Left renal cortex interstitium (tissue), 4 donors: ENCODE measurements around the gene HSPA2. TPM values are rescaled to one million over a fixed set of nuclear protein-coding genes. Genes with fewer than 3 reads are reported as not detected.

Experiments
- DNase-seq, 4 donors: peaks; one replicate each; pipeline ENCODE4 v3.0.0-alpha.2; 2013; ENCODE audit warnings: low read depth in 4 of 4, low spot score in 2 of 4, missing footprints in 1 of 4
- polyA plus RNA-seq, 4 donors: library from polyadenylated mRNA; unstranded; fragments of 120-200 nt; gene quantifications; one replicate each; pipeline ENCODE4 v1.2.1, GENCODE V29; 2013; ENCODE audit not compliant: insufficient read length in 4 of 4

HSPA2 gene
- 10 to 100 TPM; 17.4 to 29.8 (median 20.5) TPM for polyA plus RNA-seq

DNA sequence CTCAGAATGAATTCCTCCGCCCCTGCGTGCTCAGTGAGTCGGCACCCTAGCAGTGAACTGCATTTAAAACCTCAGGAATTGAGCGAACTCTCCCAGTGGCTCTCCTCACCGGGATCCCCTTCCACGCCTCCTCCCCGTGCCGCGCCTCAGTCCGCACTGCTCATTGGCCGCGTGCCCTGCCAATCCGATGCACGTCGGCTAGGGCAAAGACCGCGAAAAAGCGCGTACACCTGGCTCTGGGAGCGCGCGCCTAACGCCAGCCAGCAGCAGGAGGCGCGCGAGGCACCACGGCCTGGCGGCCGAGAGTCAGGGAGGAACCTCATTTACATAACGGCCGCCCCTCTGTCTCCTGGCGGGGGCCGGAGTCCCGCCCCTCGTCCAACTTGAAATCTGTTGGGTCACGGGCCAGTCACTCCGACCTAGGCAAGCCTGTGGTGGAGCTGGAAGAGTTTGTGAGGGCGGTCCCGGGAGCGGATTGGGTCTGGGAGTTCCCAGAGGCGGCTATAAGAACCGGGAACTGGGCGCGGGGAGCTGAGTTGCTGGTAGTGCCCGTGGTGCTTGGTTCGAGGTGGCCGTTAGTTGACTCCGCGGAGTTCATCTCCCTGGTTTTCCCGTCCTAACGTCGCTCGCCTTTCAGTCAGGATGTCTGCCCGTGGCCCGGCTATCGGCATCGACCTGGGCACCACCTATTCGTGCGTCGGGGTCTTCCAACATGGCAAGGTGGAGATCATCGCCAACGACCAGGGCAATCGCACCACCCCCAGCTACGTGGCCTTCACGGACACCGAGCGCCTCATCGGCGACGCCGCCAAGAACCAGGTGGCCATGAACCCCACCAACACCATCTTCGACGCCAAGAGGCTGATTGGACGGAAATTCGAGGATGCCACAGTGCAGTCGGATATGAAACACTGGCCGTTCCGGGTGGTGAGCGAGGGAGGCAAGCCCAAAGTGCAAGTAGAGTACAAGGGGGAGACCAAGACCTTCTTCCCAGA lies at the start of gene HSPA2:
Gene HSPA2, plus strand, starts transcription at position 534 of the 995 bp plus-strand sequence. Its CDS starts 109 bp downstream, at position 643.
- DNase-seq = peak; percentile 96 to 99 (median 98)

DNA sequence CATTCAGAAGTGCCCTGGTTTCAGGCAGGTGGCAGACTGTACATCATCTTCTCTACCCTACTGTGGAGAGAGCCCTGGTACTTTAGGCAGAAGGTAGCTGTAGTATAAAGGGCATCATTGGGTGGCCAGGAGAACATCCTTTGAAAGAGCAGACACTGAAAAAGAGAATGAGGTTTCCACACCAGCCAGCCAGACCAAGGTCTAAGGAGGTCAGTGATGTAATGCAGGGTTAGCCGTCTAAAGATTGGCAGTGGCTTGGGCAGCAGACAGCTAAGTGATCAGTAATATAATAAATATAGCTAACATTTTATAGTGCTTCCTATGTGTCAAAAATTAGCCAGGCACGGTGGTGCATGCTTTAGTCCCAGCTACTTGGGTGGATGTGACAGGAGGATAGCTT lies 48.9 kb upstream of the HSPA2 start:
- no peak for DNase-seq

DNA sequence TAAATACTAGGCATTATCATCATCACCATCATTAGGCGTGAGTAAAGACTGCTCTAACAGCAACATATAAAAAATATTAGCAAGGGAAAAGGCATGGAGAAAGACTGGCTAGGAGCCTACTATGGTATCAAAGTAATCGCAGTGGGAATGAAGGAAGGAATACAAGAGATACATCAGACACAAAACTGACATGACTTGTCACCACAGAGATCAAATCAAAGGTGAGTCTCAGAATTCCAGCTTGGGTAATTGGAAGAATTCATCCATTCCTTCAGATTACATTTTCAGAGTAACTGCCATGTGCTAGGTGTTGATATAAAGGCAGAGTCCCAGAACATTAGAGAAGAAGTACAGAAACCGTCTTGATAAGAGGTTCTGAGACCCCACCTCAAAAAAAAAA lies 47.1 kb upstream of the HSPA2 start:
- DNase-seq = no peak

DNA sequence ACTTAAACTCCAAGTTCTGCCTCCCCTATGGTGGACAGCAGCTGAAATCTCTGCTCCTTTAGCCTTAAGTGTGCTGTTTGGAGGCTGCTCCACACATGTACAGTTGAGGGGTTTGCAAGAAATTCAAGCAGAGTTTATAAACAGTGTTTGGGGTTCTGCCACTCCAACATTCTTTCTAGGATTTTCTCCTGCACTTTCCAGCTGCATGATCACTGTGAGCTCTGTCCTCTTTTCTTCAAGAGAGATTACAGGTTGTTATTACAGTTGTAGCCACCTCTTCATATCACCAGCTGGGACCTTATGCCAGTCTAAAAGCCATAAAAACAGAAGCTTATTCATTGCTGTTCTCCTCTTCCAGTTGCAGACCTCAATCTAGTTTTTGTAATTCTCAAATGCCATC lies 45.3 kb upstream of the HSPA2 start:
- DNase-seq = no peak

DNA sequence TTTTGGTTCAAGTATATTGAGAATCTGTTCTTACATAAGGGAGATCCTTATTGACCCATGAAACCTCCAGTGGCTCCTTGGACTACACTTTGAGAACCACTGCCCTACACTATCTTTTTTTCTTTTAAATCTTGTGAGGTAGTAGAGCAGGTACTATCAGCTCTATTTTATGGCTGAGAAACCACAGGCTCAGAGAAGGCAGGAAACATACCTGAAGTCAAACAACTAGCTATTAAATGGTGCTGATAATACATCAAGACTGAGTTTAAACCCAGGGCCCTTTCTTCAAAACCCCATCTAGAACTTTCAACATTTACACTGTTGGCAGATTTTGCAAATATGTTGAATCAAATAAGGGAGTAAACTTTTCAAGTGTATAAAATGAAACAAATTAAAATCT lies 43.8 kb upstream of the HSPA2 start:
- DNase-seq = no peak

DNA sequence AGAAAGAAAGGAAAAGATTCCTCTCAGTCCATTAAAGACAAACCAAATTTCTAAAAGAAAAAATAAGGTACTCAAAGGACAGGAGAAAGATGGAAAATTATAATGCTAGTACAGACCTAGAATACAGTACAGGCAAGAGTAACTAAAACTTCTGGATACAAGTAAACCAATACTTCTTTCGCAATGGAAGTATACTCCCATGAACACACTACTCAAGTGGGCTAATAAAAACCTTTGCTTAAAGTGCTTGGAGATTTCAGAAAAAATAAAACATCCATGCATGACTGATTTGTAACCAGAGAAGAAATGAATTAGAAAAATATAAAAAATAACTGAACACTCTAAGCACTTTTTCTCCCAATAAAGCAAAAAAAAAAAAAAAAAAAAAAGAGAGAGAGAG lies 40.5 kb upstream of the HSPA2 start:
- DNase-seq = no peak

DNA sequence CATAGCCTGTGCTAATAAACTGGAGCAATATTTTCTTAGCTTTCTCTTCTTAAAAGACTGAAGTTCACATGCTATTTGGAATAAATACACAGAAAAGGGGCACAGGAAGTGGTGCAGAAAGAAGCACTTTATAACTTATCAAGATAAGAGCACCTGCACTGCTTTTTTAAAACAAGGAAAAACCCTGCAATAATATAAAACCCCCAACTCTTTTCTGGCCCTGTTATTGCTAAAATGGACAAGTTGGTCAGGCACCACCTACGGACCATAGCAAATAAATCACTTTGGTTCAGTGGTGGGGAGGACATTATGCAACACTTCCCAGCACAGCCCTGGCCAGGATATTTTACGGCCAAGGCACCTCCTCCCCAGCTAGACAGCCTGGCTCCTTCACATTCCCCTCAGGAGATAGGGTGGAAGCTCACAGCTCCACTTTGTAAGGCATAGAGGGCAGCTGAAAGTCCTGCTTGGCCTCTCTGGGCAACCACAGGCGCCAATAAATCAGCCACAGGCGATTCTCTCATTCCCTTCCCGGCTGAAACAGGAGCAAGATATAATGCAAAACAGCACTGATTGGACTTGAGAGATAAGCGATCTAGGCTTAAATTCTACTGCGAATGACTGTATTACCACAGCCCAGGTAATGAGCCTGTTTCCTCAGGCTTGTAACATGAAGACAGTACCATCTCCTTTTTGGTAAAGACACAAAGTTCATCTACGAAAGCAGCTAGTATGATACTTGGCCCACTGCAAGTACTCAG lies 39.0 kb upstream of the HSPA2 start:
- peak in 1 of 4 donors; percentile 33 for DNase-seq

DNA sequence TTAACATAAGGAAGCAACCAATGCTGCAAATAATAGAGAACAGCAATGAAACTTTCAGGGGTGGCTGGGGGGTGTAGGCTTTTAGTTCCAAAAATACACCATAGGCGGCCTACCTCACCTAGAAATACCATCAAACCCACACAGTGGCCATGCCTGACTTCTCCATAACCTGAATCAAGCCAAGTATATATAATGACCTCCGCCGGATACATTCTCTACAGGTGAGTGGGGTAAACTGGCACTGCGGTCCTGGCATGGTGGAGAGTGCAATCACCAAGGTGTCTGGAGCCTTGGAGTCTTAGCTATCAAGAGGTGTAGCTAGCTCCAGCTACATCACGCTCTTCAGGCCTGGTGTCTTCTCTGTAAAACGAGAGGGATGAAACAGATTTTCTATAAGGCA lies 38.1 kb upstream of the HSPA2 start:
- no peak for DNase-seq

DNA sequence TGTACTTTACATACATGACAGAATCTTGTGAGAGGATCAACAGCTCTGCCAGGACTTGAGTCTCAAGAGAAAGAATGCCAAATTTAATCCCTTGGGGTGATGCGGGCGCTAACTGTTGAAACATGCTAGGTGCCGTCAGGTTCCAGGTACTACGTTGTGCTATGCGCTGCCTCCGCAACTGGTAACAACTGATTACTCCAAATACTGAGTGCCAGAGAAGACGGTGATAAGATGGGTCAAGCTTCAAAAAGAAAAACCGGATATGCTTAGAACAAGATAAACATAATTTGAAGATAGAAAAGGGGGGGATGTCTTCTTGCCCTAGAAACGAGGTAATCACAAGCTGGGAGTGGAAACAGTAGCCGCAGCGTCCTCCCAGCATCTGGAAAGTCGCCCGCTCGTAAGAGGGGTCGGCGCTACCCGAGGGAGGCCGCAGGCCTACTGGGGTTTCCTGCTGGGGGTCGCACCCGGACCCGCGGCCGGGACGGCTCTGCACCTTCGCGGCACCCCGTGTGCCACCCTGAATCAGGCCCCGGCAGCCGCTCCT lies 37.6 kb upstream of the HSPA2 start:
- no peak for DNase-seq

DNA sequence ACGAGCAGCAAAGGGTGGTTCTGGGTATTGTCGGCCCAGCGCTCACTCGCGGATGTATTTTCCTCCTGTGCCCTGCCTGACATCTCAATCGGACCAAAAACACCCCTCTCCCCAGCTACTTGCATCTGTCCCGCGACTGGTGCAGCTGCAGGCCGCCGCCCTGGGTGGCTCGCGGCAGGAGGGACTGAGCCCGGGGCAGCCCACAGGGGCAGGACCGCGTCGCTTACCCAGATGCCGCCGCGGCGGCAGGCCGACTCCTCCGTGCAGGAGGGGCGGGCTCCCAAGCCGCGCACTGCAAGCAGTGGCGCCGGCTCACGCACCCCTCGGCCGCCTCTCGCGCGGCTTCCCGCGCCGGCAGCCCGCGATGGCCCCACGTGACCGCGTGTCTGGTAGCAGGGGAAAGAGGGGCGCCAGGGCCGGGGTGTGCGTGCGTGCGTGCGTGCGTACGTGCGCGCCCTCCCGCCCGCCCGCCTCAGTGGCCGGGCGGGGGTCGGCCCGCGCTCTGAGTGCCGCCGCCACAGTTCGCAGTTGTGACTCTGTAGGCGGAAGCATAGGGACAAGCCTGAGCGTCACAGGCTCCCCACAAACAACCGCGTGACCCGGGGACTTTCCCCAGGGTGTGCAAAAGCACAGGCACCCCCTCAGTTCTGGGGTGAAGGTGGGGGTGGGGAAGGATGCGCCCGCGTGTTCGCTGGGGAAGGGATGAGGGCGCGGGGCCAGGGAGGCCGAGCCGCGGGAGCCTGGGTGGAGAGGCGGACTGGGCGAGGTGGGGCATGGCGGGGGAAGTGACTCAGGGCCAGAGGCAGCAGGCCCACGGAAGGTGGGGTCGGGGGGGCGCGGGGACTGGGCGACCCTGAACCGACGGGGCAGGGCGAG lies 36.9 kb upstream of the HSPA2 start, which contains the start of gene ZBTB25:
Gene ZBTB25, minus strand, starts transcription at position 405 of the 876 bp plus-strand sequence. CDS start 13,305 bp downstream, outside the sequence.
- DNase-seq = peak in 3 of 4 donors; percentile 62 to 83 (median 81)

DNA sequence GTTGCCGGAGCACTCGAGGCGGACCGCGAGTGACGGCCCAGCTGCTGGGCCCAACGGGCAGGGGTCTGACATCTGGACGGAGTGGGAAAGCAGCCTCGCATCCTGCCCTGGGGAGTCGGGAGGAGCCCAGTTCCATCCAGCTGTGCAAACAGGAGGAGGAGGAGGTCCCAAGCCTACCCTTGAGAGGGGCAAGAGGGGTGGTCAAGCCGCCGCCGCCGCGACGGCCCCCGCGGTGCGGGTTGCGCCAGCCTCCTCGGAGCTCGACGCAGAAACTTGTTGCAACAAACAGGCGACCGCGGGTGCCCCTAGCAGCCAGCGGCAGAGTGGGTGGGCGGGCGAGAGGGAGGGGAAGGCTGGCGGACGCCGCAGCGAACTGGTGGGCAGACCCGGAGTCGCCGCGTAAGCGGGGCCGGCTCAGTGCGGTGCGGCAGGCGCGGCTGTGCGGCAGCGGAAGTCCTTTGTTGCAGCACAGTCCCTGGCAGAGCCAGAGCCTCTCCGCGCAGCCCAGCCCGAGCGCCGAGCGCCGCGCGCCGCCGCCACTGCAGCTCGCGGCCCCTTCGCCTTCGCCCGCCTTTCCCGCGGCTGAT lies 36.1 kb upstream of the HSPA2 start, which contains the start of gene ZBTB1:
Gene ZBTB1, plus strand, starts transcription at position 461 of the 587 bp plus-strand sequence. CDS start 16,735 bp downstream, outside the sequence.
- DNase-seq = peak in 3 of 4 donors; percentile 60 to 79 (median 65)

DNA sequence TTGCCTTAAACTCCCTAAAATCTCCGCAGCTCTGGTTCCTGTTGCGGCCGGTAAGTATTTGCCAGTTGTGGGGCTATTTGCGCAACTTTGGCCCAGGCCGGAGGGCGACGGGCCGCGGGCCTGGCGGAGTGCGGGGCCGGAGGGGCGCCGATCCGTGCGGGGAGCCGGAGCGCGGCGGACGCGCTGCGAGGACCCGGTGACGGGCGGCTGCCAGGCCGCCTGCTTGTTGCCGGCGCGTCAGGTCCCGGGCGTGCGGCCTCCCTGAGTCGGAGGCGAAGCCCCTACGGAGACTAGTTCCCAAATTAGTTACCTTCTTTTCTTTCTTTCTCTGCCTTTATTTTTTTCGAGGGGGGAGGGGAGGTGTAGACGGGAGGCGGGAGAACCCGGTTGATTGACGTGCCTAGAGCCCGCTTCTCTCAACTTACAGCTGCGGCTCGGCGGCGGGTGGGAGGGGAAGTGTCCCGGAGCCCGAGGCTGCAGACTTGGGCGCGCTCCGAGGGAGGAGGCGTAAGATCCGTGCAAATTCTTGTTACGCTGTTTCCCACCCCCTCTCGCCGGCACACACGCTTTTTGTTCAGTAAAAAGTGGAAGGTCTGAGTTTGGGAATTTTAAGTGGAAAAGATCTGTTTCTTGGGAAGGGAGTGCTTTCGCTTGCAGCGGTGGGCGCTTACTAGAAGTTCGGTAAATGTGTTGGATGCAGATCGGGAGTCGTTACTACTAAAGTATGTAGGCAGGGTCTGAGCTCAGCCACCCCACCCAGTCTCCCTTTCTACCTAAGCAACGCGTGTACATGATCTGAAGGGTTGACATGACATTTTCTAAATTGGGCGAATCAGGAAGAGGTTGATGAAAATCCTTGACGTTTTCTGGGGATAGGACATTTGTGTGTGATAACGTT lies 35.4 kb upstream of the HSPA2 start:
- DNase-seq = peak in 3 of 4 donors; percentile 84 to 89 (median 85)

DNA sequence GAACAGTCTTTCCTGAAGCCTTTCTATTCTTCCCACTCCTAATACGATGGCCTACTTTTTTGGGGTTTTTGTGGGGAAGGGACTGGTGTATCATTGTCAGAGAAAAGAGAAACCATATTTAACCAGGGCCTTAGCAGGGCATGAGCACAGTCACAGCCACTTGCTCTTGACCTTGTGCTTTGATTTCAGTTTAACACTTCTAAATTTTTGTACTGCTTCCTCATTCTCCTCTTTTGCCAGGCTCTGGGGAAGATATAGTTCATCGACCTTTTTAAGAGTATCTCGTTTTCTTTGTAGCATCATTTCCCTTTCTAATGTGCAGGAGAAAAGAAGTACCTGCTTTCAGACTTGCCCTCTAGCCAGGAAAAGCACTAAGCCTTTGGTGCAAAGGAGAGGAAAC lies 33.8 kb upstream of the HSPA2 start:
- DNase-seq = no peak

DNA sequence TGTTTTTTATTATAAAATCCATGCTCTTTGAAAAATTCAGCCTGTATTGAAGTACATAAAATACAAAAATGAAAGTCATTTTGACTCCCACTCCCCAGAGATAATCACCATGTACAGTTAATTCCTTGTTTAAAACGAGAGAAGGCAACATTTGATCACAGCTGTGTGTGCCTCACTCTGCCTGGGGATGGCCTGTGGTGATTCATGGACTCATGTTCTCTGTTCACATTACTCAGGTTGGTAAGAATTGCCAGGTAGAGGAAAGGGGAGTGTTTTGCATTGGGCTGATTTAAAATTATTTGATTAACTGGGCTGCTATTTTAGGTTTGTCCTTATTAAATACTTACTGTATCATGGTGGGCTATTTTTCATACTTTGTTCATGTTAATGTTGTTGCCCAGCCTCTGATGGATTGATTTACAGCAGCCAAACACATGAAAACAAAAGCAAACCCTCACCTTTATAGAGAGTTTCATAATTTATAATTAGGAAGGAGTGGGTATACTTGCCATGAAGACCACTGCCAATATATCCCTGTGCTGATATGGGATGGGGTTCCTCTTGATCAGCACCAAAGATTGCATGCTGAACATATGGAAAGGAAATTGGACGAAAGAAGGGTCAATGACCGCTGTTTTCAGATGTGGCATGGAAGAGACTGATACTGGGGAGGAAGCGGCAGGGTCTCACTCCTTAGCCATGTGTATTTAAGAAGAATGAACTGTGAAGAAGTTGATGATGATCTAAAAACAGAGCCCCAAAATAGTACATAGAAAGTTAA lies 33.0 kb upstream of the HSPA2 start:
- no peak for DNase-seq

DNA sequence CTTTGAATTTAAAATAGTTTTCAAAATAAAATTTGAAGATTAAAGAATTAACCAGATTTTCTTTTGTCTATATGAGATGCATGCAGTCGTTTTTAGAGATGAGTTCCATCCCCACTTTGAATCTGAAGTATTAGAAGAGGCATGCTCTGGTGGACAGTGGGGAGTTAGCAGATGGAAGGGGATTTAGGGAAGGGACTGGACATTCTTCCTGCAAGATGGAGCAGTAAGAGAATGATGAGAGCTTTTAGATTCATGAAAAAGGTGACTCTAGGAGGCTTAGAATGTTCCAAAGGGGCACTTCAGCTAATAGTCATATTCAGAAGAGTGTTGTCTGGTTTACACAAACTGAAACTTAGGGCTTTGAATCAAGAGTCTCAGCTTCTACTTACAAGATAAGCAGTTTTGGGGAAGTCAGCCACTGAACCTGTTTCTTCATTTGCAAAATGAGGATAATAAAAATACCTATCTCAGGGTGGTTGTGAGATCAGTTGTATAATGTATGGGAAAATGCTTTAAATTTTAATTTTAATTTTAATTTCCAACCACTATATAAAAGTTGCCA lies 32.2 kb upstream of the HSPA2 start:
- DNase-seq = no peak

DNA sequence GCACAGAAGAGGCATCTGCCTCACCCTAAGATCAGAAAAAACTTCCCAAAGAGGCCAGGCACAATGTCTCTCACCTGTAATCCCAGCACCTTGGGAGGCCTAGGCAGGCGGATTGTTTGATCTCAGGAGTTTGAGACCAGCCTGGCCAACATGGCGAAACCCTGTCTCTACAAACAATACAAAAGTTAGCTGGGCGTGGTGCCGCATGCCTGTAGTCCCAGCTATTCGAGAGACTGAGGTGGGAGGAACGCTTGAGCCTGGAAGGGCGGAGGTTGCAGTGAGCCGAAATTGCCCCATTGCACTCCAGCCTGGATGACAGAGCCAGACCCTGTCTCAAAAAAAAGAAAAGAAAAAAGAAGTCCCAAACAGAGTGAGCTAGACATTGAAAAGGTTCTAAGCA lies 31.5 kb upstream of the HSPA2 start:
- DNase-seq = no peak
